Measurements from ENCODE around the gene PTPN11.

Gene PTPN11

GRCh38 chr12:112555621-112556233 lies 137.0 kb downstream of the PTPN11 start:
- H3K4me3 ChIP-seq (ENCODE audit: low read length, poor library complexity, severe bottlenecking): no peak overlapping the region
- H3K4me2 ChIP-seq (ENCODE audit: low read depth, low read length, poor library complexity, severe bottlenecking): no peak overlapping the region
- H3F3A ChIP-seq (ENCODE audit: low read depth): no peaks in the 10 kb centered on the region
- TF ChIP-seq CTCF (conservative IDR thresholded peaks at IDR 0.05; ENCODE audit: low read length): no peak
- TF ChIP-seq EZH2phosphoT487 (IDR thresholded peaks at IDR 0.05; ENCODE audit: borderline replicate concordance): no peak
- no peaks in the 10 kb centered on the region for H3K9me2 ChIP-seq (replicated peaks; ENCODE audit: low read depth, low read length)
- H3K4me1 ChIP-seq (ENCODE audit: insufficient read depth, low read length, poor library complexity, severe bottlenecking): no peaks in the 10 kb centered on the region
- H3K36me3 ChIP-seq (ENCODE audit: insufficient read depth, low read length): no peaks in the 10 kb centered on the region
- H4K20me1 ChIP-seq (ENCODE audit: insufficient read depth, low read length, poor library complexity, severe bottlenecking): no peaks in the 10 kb centered on the region
- no peak overlapping the region for H2AFZ ChIP-seq (ENCODE audit: low read length)
- no peaks in the 10 kb centered on the region for H3K79me2 ChIP-seq (ENCODE audit: insufficient read depth, low read length)
- H3K27me3 ChIP-seq (ENCODE audit: insufficient read depth, low read length, poor library complexity, severe bottlenecking): no peaks in the 10 kb centered on the region
- no peak overlapping the region for H3K9ac ChIP-seq (ENCODE audit: low read depth, low read length, poor library complexity, severe bottlenecking)
- no peaks in the 10 kb centered on the region for H3K9me3 ChIP-seq (ENCODE audit: insufficient read depth, low read depth, low read length)

- Histone ChIP-seq H3K9me2 (replicated peaks; ENCODE audit: low read depth, low read length) (no peaks in the 10 kb centered on the region), H3K4me1 (ENCODE audit: insufficient read depth, low read length, poor library complexity, severe bottlenecking) (no peaks in the 10 kb centered on the region), H3K9ac (ENCODE audit: low read depth, low read length, poor library complexity, severe bottlenecking) (no peak overlapping the region), H3K36me3 (ENCODE audit: insufficient read depth, low read length) (no peaks in the 10 kb centered on the region), H3K79me2 (ENCODE audit: insufficient read depth, low read length) (no peaks in the 10 kb centered on the region), H3K4me2 (ENCODE audit: low read depth, low read length, poor library complexity, severe bottlenecking) (no peak overlapping the region), H4K20me1 (ENCODE audit: insufficient read depth, low read length, poor library complexity, severe bottlenecking) (no peaks in the 10 kb centered on the region), H3F3A (ENCODE audit: low read depth) (no peaks in the 10 kb centered on the region), H3K4me3 (ENCODE audit: low read length, poor library complexity, severe bottlenecking) (no peak overlapping the region), H3K9me3 (ENCODE audit: insufficient read depth, low read depth, low read length) (no peaks in the 10 kb centered on the region), H2AFZ (ENCODE audit: low read length) (no peak overlapping the region), H3K27me3 (ENCODE audit: insufficient read depth, low read length, poor library complexity, severe bottlenecking) (no peaks in the 10 kb centered on the region)
- no peak for TF ChIP-seq CTCF (conservative IDR thresholded peaks at IDR 0.05; ENCODE audit: low read length)
These were observed 139.3 kb downstream of the PTPN11 start for GRCh38 chr12:112557951-112558630.
